ES-I3 (cell line): ENCODE measurements around the gene PGGHG.
"Not testable (repeated sequence)": the region's sequence is repeated elsewhere in the genome, so short reads cannot be mapped to it uniquely, and the experiment has no call there.

Experiments
- H3K36me3 ChIP-seq: 2 replicates; pipeline ENCODE4 v1.6.1; 2013; ENCODE audit warnings: mild to moderate bottlenecking, low read length, control low read depth, moderate library complexity; ENCODE audit not compliant: insufficient read depth
- H3K4me1 ChIP-seq: 2 replicates; pipeline ENCODE4 v1.6.1; 2013; ENCODE audit warnings: mild to moderate bottlenecking, control low read depth, low read length; ENCODE audit not compliant: insufficient read depth
- H3K9ac ChIP-seq: 2 replicates; pipeline ENCODE4 v1.6.1; 2013; ENCODE audit warnings: low read depth, mild to moderate bottlenecking, low read length, moderate library complexity
- H3K9me3 ChIP-seq: 2 replicates; pipeline ENCODE4 v1.6.1; 2013; ENCODE audit warnings: mild to moderate bottlenecking, low read length, moderate library complexity; ENCODE audit not compliant: control insufficient read depth, insufficient read depth

The PGGHG gene

GRCh38 chr11:285894-286220, 3.1 kb upstream of the PGGHG start:
- Histone ChIP-seq H3K4me1 (peaks cover 11% of the 10 kb centered on the region; the same call in 1 of the 2 replicates), H3K36me3 (no peaks in the 10 kb centered on the region), H3K9me3 (no peaks in the 10 kb centered on the region), H3K9ac (no peak overlapping the region)

- H3K4me1 ChIP-seq: peaks cover 11% of the 10 kb centered on the region; the same call in 1 of the 2 replicates
- not testable (repeated sequence) for H3K36me3 ChIP-seq, H3K9me3 ChIP-seq
- peak overlapping the region; percentile 76; the same call in 1 of the 2 replicates for H3K9ac ChIP-seq
Observed at GRCh38 chr11:286977-287820, 1.7 kb upstream of the PGGHG start.

GRCh38 chr11:287821-288477, 977 bp upstream of the PGGHG start:
- H3K9me3 ChIP-seq: no peaks in the 10 kb centered on the region
- H3K4me1 ChIP-seq: peaks cover 11% of the 10 kb centered on the region; the same call in 1 of the 2 replicates
- H3K9ac ChIP-seq: peak overlapping the region; percentile 76
- H3K36me3 ChIP-seq: no peaks in the 10 kb centered on the region

- Histone ChIP-seq H3K9me3 (no peaks in the 10 kb centered on the region), H3K36me3 (no peaks in the 10 kb centered on the region), H3K9ac (peak overlapping the region; percentile 11; the same call in 1 of the 2 replicates), H3K4me1 (peaks cover 9% of the 10 kb centered on the region; the same call in 1 of the 2 replicates)
Observed at GRCh38 chr11:289398-289711, 429 bp downstream of the PGGHG start.

GRCh38 chr11:289712-290620, 1.0 kb downstream of the PGGHG start:
- Histone ChIP-seq H3K9ac (peak overlapping the region; percentile 11; the same call in 1 of the 2 replicates), H3K9me3 (no peaks in the 10 kb centered on the region), H3K4me1 (peaks cover 9% of the 10 kb centered on the region; the same call in 1 of the 2 replicates), H3K36me3 (no peaks in the 10 kb centered on the region)

- H3K9me3 ChIP-seq: no peaks in the 10 kb centered on the region
- peaks cover 9% of the 10 kb centered on the region; the same call in 1 of the 2 replicates for H3K4me1 ChIP-seq
- H3K36me3 ChIP-seq: no peaks in the 10 kb centered on the region
- no peak overlapping the region for H3K9ac ChIP-seq
Observed at GRCh38 chr11:290621-291231, 1.8 kb downstream of the PGGHG start.

GRCh38 chr11:291281-292210, 2.6 kb downstream of the PGGHG start:
- Histone ChIP-seq H3K9ac (no peak overlapping the region), H3K4me1 (peaks cover 9% of the 10 kb centered on the region; the same call in 1 of the 2 replicates), H3K9me3 (no peaks in the 10 kb centered on the region), H3K36me3 (no peaks in the 10 kb centered on the region)

- peaks cover 5% of the 10 kb centered on the region; the same call in 1 of the 2 replicates for H3K4me1 ChIP-seq
- H3K9ac ChIP-seq: no peak overlapping the region
- no peaks in the 10 kb centered on the region for H3K9me3 ChIP-seq
- H3K36me3 ChIP-seq: no peaks in the 10 kb centered on the region
Observed at GRCh38 chr11:292211-293121, 3.5 kb downstream of the PGGHG start.

GRCh38 chr11:293271-293851, 4.4 kb downstream of the PGGHG start:
- no peaks in the 10 kb centered on the region; the same call in 1 of the 2 replicates for H3K4me1 ChIP-seq
- H3K9ac ChIP-seq: no peak overlapping the region
- H3K36me3 ChIP-seq: no peaks in the 10 kb centered on the region
- H3K9me3 ChIP-seq: no peaks in the 10 kb centered on the region

- no peaks in the 10 kb centered on the region; the same call in 1 of the 2 replicates for H3K4me1 ChIP-seq
- no peak overlapping the region for H3K9ac ChIP-seq
- H3K36me3 ChIP-seq: no peaks in the 10 kb centered on the region
- H3K9me3 ChIP-seq: no peaks in the 10 kb centered on the region
Observed at GRCh38 chr11:293852-294661, 5.1 kb downstream of the PGGHG start.

GRCh38 chr11:294780-295179, 5.9 kb downstream of the PGGHG start:
- no peaks in the 10 kb centered on the region for H3K9me3 ChIP-seq
- H3K4me1 ChIP-seq: no peaks in the 10 kb centered on the region; the same call in 1 of the 2 replicates
- H3K9ac ChIP-seq: no peak overlapping the region
- H3K36me3 ChIP-seq: no peaks in the 10 kb centered on the region
